ELF-1 (cell line): ENCODE measurements around the gene MPZL3.

Source experiments
- DNase-seq: peaks from one replicate; pipeline ENCODE4 v3.0.0-alpha.2; 2016; ENCODE audit warnings: low read depth, low spot score

MPZL3 gene

DNA sequence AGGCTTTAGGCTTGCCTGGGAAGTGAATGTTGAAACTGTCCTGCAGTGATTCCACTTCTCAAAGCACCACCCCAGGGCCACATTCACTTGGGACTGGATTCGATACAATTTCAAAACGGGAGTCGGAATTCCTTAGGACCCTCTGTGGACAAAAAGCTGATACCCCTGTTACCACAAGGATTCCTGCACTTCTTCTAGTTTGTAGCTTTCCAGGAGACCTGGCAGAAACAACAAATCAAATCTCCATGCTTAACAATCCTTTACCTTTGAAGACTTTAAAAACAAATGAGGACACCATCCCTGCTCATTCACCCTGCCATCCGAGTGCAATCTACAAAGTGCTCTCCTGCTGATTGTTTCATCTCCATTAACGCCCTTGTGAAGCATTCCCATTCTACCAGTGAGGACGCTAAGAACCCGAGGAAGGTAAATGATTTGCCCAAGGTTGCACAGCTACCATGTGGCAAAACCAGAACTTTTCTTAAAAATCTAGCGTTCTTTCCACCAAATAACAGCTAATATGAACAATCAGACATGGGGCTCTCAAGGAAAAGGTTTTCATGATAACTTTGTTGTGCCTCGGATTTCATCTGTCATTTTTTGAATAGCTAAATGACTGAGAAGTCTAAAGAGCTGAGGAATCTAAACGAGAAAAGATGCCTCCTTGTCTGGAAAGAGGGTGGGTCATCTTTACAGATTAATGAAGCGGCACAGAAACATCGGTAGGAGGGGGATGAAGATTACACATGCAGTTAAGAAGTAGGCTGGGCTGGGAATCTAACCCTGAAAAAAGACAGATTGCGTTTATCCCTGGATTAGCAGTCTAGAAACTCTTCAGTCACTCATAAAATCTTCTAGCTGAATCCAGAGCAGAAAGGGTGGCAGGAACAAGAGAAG is 12.7 kb upstream of the MPZL3 start:
- no peak for DNase-seq

DNA sequence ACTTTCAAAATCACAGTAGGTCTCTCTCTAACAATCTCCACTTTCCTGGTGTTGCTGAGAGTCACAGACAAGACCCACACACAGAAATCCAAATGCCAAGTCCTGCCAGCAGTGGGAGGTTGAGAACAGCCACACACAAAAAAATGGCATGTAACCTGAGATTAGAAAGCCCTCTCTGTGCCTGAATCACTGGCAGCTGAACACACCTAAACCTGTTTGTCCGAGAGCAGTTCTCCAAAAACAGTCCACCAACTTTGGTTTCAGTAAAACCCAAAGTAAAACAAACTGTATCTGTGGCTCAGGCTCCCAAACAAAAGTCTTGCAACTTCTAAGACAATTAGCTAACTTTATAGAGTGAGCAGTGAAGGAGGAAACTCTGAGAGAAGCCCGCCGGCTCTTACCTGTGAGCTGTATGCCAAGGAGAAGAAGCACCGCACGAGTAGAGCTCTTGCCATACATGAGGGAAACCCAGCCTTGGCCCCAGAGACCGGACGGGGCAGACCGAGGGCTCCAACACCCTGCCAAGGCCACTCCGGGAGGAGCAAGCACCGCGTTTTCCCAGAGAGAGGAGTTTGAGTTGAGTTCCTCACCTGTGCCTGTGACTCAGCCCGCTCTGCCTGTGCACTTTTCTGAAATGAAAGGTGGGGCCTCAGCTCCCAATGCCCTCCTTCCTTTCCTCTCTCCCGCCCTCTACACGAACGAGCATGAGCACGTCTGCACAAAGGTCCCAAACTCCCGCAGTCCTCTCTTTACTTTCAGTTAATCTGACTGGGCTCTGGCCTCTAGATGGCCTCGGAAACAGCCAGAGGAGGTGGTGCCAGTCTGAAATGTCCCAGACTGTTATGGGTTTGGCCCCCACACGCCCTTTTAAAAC is 11.8 kb upstream of the MPZL3 start, which contains the start of gene MPZL2:
MPZL2 (minus strand) TSS at position 603 of the 874 bp plus-strand sequence; CDS start at position 459, 144 bp downstream.
- peak; percentile 79 for DNase-seq

DNA sequence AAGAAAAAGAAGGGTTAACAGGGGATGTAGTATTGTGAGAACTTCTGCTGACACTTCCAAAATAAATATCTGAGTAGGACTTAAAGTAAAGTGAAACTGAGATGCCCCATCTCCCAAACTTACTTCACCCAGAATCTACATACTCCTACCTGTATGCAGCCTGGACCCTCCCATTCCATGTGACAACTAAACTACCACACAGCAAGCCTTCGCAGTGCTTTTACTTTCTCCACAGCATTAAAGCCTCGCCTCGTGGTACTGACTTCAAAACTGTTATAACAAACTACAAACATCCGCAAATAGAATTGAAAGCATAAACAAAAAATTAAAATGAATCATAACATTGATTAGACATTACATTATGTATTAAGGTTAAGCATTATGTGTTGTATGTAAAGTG is 10.9 kb upstream of the MPZL3 start:
- no peak for DNase-seq

DNA sequence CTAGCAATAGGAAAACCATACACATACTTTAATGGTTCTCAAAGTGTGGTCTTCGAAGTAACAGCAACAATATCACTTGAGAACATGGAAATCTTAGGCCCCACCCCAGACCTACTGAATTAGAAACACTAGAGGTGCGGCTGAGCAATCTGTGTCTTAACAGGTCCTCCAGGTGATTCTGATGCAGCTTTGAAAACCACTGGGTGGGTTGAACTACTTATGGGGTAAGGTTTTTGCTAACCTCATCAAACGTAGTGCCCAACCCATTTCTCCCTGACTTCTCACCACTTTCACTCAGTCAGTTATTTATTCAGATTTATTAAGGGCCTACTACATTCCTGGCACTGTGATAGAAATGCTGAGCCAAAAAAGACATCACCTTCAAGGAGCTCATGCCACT is 8.2 kb upstream of the MPZL3 start:
- DNase-seq: no peak

- no peak for DNase-seq
Observed at GRCh38 chr11:118259138-118259537, 7.0 kb upstream of the MPZL3 start.

DNA sequence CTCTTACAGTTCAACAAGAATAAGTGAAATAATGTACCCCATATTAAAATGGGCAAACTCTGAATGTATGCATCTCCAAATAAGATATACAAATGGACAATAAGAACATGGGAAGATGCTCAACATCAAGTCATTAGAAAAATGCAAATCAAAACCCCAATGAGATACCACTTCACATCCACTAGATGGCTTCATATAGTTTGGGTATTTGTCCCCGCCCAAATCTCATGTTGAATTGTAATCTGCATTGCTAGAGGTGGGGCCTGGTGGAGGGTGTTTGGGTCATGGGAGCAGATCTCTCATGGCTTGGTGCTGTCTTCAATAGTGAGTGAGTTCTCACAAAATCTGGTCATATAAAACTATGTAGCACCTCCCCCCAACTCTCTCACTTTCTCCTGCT is 6.2 kb upstream of the MPZL3 start:
- no peak for DNase-seq

GRCh38 chr11:118252688-118253087 is 523 bp upstream of the MPZL3 start:
- no peak for DNase-seq

DNA sequence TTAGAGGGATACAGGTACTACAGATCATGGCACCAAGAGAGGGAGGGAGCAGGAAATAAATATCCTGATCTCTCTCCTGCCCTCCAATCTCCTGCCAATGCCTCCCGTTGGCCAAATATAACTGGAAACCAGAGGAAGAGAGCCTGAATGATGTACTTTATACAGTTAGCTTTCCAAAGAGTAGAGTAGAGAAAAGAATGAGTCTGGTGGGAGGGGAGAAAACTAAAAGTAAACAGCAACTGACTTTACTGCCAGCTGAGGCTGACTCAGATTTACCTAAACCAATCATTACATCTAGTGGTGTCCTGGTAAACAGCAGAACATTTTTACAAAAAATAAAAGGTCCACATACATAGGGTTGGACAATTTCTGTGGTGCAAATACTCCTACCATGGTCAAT is 5.1 kb downstream of the MPZL3 start:
- DNase-seq: no peak

DNA sequence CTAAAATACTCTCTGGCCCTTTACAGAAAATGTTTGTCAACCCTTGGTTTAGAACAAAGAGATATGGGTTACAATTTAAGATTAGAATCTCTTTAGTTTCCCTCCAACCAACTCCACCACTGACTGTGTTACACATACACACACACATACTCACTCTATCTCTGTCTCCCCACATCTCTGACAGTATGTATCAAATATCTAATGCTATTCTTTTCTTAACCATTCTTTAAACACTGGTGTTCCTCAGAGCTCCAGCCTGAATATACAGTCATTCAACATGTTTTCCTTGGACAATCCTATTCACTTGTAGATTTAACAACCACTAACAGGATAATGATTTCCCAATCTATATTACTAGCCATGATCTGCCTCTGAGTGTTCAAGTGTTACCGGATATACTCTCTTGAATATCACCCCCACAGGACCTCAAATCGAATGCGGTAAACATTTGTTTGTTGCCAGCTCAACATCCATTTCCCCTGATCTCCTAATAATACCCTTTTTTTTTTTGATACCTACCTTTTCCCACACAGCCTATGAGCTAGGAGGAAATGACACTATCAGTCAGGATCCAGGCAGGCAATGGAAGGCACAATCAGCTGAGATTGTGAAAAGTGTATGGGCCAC is 6.1 kb downstream of the MPZL3 start:
- DNase-seq: no peak

DNA sequence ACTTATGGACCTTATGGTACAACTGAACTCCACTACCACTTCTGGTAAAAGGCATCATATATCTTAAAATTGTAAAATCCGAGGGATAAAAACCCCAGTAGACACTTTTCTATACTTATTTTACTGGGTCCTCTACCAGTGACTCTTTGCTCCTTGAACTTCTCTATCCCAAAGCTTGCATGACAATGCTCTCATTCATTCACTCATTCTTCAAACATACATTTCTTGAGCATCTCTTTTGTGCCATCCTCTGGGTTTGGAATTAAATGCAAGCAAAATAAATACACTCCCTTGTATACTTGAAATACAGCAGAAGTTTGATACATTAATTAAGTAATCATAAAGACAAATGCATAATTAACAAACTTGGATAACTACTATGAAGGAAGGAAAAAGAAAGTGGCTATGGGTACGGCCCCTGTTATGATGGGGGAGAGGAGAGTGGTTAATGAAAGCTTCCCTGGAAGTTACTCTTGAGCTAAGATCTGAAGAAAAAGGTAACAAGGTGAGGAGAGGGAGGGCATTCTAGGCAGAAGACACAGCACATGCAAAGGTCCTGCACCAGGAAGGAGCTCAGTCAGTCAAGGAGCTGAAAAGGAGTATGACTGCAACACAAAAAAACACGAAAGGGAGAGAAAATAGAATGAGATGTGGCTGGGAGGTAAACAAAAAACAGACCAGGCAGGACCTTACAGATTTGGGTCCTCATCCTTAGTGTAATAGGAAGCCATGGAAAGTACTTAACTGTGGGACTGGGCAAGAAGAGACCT is 8.0 kb downstream of the MPZL3 start:
- DNase-seq: no peak

GRCh38 chr11:118243161-118243560 is 9.0 kb downstream of the MPZL3 start:
- DNase-seq: no peak

GRCh38 chr11:118241764-118242098 is 10.4 kb downstream of the MPZL3 start:
- no peak for DNase-seq

- DNase-seq: no peak
Observed at GRCh38 chr11:118240999-118241763, 11.0 kb downstream of the MPZL3 start.

DNA sequence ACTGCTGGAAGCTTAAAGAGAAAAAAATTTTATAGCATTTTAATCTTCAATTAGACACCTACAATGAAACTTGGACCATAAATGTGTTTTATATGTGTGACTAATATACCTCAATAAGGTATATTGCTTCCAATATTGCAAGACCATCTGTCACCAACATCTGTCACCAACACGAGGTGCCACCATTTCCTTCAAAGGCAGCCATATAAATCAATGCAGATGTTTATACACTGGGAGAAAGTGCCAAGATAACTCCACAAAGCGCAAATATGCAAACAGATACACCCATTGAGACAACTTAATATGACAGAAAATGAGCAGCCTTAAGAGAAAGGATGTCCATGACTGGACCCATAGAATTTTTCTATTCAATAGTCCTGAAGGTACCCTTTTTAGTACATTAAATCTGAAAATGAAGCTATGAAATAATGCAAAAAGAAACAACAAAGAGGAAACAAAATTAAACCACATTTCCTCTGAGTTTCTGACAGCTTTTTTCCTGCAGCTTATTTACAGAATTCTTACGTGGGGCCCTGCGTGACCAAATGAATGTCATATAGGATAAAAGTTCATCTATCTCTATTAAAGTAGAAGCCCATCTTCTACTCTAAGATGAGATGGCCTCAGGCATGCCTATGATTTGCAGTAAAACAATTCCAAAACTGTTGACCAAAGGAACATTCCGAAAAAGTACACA is 12.5 kb downstream of the MPZL3 start:
- no peak for DNase-seq

DNA sequence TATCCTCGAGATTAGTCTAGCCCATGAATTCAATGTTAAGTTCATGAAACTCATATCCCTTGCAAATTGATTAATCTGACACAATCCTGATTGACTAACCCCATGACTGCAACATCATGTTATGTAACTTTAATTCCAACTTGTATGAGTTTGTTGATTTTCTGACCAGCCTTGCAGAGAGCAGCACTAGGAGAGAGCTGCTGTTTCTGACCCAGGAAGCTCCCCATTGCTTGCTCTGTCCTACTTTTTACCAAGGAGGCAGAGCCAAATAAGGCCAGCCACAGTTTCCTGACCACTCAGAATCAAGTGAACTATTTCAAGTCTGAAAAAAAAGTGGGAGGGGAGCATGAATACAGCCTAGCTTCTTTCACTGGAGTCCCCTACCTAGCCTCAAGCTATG is 13.2 kb downstream of the MPZL3 start:
- DNase-seq: peak; percentile 23

GRCh38 chr11:118238421-118238820 is 13.7 kb downstream of the MPZL3 start:
- DNase-seq: no peak

- no peak for DNase-seq
Observed at GRCh38 chr11:118236170-118236569, 16.0 kb downstream of the MPZL3 start.

GRCh38 chr11:118234833-118235232 is 17.3 kb downstream of the MPZL3 start:
- no peak for DNase-seq

DNA sequence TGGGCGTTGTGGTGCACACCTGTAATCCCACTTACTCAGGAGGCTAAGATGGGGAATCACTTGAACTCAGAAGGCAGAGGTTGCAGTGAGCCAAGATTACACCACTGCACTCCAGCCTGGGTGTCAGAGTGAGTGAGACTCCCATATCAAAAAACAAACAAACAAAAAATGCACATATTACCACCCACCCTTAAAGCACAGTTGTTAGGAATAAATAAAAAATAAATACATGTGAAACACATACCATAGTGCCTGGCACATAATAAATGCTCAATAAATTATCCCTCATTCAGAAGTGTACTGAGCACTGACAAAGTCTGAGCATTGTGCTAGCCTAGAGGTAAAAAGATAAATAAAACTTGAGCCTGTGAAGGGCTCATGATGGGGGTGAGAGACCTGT is 18.3 kb downstream of the MPZL3 start:
- no peak for DNase-seq

DNA sequence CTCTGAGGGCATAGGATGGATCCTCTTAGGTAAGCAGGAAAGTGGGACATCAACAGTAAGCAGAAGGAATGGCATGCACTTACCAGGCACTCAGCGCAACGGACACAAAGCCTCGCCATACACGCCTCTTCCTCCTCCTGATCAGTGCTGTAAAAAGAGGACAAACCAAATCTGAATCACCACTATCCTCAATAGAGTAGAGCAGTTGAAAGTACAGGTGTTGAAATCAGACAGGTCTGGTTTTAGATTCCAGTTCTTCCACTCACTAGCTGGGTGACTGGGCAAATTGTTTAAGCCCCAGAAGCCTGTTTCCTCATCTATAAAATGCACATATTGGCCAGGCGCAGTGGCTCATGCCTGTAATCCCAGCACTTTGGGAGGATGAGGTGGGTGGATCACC is 18.8 kb downstream of the MPZL3 start:
- DNase-seq: peak; percentile 22
